GM19455 (cell line): ENCODE results near the gene FCHSD2.
"Not testable (repeated sequence)": the region's sequence is repeated elsewhere in the genome, so short reads cannot be mapped to it uniquely, and the experiment has no call there.

ENCODE experiments used
- ATAC-seq: cut with Tn5 transposase; IDR thresholded peaks from one replicate; pipeline ENCODE4 v1.9.1; 2021; ENCODE audit not compliant: unreplicated experiment

FCHSD2 gene

DNA sequence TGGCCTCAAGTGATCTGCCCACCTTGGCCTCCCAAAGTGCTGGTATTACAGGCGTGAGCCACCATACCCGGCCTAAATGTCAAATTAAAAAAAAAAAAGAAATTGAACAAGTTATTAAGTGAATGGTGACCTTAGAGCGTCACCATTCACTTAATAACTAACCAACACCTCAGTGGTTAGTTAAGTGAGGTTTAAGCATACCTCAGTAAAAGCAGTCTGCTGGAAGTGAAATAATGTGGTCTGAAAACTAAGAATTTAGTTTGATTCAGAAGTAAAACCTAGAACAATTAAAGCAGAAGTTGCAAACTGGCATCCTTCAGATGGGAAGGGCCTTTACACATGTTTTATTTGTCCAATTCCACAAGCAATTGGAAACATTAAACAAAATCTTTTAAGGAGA is 71.5 kb downstream of the FCHSD2 start:
- ATAC-seq: no peak

DNA sequence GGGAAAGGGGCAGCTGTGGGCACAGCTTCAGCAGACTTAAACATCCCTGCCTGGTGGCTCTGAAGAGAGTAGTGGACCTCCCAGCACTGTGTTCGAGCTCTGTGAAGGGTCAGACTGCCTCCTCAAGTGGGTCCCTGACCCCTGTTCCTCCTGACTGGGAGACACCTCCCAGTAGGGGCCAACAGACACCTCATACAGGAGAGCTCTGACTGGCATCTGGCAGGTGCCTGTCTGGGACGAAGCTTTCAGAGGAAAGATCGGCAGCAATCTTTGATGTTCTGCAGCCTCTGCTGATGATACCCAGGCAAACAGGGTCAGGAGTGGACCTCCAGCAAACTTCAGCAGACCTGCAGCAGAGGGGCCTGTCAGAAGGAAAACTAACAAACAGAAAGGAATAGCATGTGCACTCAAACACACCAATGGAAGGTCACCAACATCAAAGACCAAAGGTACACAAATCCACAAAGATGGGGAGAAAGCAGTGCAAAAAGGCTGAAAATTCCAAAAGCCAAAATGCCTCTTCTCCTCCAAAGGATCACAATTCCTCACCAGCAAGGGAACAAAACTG is 80.2 kb downstream of the FCHSD2 start:
- not testable (repeated sequence) for ATAC-seq

GRCh38 chr11:73061434-73061833 is 80.7 kb downstream of the FCHSD2 start:
- ATAC-seq: not testable (repeated sequence)

- ATAC-seq: no peak
These were observed 82.2 kb downstream of the FCHSD2 start for GRCh38 chr11:73059915-73060314.

DNA sequence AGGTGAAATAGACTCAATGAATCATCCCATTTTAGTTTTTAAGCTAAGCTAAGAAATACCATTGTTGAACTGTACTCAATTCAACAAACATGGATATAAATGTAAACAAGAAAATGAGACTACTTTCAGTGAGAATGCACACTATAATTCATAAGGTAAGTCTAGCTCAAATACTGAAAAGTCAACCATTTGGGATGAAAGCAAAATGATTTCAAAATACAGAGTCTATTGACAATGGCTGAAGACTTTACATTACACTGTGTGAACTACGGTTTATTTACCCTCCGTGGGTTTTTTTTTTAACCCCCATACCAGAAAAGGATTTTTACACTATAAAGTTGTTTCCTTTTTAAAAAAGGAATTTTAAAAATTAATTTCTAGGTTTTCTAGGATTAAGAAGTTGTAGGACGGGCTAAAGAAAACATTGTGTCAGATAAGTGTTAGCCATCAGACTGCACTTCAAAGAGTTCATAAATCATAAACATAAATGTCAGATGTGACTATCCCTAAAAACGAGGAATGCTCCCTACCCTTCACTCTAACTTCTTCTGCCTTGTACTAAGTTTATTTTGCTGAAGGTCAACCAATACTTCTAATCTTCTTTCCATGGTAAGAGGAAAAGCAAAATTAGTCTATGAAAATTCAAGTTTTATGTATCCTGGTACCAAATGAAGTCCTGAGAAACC is 83.0 kb downstream of the FCHSD2 start:
- no peak for ATAC-seq

GRCh38 chr11:73055655-73056354 is 86.3 kb downstream of the FCHSD2 start:
- no peak for ATAC-seq

DNA sequence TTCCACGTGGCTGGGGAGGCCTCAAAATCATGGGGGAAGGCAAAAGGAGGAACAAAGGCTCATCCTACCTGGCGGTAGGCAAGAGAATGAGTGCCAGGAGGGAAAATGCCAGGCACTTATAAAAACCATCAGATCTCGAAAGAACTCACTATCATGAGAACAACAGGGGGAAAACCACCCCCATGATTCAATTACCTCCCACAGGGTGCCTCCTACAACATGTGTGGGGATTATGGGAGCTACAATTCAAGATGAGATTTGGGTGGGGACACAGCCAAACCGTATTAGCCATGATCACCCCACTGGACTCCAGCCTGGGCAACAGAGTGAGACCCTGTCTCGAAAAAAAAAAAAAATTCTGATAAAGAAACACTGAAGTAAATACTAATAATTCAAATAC is 87.1 kb downstream of the FCHSD2 start:
- no peak for ATAC-seq

DNA sequence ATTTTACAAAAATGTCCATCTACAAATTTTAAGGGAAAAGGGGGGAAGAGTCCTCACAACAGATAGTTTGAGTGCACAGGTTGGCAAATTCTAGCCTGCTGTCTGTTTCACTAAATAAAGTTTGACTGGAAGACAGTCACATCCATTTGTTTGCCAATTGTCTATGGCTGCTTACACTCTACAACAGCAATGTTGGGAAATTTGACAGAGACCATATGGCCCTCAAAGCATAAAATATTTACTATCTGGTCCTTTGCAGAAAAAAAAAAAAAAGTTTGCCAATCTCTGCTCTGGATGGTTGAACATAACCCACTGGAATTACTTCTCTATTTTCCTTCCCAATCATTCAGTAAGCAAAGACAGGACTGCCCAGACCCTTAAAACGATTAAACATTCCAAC is 88.2 kb downstream of the FCHSD2 start:
- no peak for ATAC-seq

DNA sequence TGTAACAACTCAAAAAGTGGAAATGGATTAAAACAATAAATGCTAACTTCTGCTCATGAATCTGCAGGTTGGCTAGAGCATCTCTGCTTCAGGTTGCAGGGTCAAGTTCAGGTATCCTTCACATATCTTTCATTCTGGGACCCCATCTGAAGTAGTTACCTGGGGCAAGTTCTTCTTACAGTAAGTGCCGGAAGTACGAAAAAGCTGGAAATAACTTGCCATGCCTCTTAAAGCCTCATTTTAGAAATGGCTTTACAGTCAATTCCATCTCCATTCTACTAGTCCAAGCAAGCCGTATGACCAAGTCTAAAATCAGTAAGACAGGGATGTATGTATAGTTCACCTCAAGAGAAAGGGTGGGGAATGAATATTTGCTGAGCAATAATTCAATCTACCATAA is 93.7 kb downstream of the FCHSD2 start:
- no peak for ATAC-seq

DNA sequence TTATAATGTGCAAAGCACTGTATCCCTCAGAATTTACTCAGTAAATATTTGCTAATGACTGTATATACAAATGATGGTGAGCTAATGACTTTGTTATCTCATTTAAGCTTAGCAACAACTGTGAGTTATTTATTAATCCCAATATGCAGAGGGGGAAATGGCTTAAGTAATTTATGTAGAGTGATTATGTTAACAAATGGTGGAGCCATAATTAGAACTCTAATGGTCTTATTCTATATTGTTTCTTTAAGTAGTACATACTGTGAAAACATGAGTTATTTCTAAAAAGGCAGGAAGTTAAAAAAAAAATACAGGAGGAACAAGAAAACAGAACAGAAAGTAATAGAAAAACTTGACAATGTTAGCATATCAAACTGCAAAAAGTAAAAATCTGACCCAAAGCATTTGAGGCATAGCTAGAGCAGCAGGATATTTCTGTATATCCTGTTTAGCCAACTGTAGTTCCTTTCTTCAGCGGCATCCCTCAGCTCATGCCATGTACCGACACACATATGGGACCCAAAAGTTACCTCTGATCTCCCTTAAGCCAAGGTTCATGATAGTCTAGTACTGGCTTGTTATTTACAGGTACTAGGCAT is 94.2 kb downstream of the FCHSD2 start:
- ATAC-seq: no peak

DNA sequence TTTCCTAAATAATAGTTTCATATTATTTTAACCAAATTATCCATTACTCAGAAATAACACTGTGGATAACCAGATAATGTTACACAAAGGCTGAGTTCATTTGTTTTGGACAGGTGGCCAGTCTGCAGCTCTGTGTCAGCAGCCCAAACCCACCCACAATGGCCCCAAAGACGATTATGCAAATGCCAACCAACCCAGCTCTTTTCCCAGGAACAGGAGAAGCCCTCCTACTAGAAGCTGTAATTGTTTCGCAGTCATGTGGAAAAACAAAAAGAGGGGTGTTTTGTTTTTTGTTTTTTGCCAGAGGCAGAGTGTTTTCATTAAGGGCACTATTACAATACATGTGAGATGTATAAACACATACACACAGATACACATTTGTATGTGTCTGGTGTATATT is 102.1 kb downstream of the FCHSD2 start:
- ATAC-seq: no peak

DNA sequence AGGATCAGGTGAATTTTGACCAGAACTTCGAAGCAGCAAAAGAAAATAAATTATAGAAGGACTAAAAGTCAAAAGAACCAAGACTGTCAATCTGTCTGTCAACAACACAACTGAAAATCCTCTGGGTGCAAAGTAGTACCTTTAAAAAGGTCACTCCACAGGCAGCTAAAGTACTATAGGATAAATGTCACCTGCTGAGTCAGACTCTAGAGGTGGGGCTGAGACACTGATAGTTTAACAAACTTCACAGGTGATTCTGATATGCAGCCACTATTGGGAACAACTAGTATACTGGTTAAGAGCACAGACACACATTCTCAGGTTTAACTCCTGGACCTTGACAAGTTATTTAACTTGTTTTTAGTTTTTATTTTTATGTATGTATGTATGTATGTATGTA is 107.3 kb downstream of the FCHSD2 start:
- no peak for ATAC-seq

GRCh38 chr11:73034331-73034730 is 107.8 kb downstream of the FCHSD2 start:
- no peak for ATAC-seq

DNA sequence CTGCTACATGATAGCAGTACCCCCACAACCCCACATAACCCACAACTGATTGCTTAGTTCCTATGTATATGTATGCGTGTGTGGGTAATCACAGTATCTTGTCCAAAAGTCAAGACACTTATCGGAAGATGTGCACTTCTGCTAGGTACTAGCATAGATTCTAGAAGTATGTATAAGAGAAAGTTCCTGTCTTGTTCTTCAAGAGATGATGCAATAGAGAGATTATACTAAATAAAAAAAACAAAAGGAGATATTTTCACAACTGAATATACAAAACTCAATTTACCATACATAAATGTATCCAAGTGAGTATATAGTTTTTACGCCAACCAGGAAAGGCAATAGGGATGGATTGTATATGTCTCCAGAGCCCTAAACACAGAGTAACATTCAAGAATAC is 112.0 kb downstream of the FCHSD2 start:
- ATAC-seq: no peak

GRCh38 chr11:73029403-73029802 is 112.7 kb downstream of the FCHSD2 start:
- no peak for ATAC-seq

DNA sequence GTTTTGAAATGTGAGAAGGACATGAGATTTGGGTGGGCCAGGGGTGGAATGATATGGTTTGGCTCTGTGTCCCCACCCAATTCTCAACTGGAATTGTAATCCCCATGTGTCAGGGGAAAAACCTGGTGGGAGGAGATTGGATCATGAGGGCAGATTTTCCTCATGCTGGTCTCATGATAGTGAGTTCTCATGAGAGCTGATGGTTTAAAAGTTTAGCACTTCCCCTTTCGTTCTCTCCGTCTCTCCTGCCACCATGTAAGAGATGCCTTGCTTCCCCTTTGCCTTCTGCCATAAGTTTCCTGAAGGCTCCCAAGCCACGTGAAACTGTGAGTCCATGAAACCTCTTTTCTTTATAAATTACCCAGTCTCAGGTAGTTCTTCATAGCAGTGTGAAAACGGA is 113.5 kb downstream of the FCHSD2 start:
- ATAC-seq: no peak

GRCh38 chr11:73027840-73028239 is 114.3 kb downstream of the FCHSD2 start:
- not testable (repeated sequence) for ATAC-seq

DNA sequence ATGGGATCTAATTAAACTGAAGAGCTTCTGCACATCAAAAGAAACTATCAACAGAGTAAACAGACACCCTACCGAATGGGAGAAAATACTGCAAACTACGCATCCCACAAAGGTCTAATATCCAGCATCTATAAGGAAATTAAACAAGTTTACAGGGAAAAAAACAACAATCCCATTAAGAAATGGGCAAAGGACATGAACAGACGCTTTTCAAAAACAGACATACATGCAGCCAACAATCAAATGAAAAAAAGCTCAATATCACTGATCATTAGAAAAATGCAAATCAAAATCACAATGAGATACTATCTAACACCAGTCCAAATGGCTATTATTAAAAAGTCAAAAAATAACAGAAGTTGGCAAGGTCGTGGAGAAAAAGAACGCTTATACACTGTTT is 117.5 kb downstream of the FCHSD2 start:
- ATAC-seq: no peak

DNA sequence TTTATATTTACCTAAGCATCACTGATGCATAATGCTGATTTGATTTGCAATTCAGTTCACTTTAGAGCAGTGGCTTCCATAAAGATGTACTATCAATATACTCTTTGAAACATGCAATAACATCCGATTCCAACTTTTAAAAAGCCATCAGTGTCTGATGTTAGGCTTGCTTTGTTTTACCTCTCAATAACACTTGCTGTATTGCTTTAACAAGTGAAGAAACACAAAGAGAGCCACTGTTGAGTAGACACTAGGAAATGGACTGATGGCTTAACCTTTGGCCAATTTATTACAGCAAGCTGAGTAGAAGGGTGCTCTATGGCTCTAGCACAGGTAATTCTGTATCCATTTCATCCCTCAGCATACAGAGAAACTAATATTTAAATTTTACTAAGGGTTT is 122.1 kb downstream of the FCHSD2 start:
- no peak for ATAC-seq

- no peak for ATAC-seq
These were observed 122.7 kb downstream of the FCHSD2 start for GRCh38 chr11:73019449-73019848.

DNA sequence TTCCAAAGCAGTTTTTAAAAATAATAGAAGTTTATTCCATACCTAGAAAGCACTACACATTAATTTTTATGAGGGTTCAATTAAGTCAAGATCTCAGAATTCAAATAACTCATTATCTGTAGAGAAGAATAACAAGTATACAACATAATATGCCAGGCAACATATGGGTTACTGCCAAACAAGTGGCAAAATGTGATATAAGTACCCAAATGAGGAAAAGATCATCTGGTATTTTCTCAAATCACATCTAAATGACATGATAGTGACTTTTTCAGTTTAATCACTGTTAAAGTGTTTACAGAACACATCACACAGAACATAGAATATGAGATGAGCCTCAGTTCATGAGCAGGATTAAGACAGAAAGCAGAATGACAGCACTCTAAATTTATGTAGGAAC is 123.3 kb downstream of the FCHSD2 start:
- ATAC-seq: no peak
